GM21576 (cell line): ENCODE data around the gene GSDMA.
"Not testable (repeated sequence)": the region's sequence is repeated elsewhere in the genome, so short reads cannot be mapped to it uniquely, and the experiment has no call there.

Experiments
- ATAC-seq: cut with Tn5 transposase; IDR thresholded peaks from one replicate; pipeline ENCODE4 v1.9.1; 2021; ENCODE audit warnings: mild to moderate bottlenecking, moderate library complexity; ENCODE audit not compliant: unreplicated experiment

GSDMA gene

DNA sequence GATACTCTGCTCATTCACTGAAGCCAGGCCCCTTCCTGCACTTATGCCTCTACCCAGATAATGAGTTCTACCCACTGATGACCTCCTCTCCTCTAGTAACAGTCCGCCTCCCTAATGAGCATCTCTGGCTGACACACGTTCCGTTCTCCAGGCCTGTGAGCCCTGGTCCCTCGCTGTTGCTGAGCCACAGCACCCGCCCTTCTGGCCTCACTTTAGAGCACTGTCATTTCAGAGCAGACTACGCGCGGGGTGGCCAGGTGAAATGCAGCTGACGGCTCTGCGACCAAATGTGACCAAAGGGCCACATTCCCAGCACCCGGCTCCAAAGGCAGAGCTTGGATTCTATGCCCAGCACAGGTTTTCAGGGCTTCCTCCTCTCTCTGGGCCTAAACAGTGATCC is 31.6 kb downstream of the GSDMA start:
- ATAC-seq: no peak

- no peak for ATAC-seq
Observed at GRCh38 chr17:39995438-39995837, 32.6 kb downstream of the GSDMA start.

GRCh38 chr17:39996162-39996561 is 33.4 kb downstream of the GSDMA start:
- ATAC-seq: no peak

- ATAC-seq: no peak
Observed at GRCh38 chr17:39996800-39997199, 34.0 kb downstream of the GSDMA start.

GRCh38 chr17:39997543-39997942 is 34.7 kb downstream of the GSDMA start:
- ATAC-seq: no peak

- ATAC-seq: no peak
Observed at GRCh38 chr17:39999067-39999466, 36.3 kb downstream of the GSDMA start.

- no peak for ATAC-seq
Observed at GRCh38 chr17:40000161-40000560, 37.4 kb downstream of the GSDMA start.

GRCh38 chr17:40001335-40001734 is 38.5 kb downstream of the GSDMA start:
- not testable (repeated sequence) for ATAC-seq

GRCh38 chr17:40004072-40004471 is 41.3 kb downstream of the GSDMA start:
- ATAC-seq: no peak

DNA sequence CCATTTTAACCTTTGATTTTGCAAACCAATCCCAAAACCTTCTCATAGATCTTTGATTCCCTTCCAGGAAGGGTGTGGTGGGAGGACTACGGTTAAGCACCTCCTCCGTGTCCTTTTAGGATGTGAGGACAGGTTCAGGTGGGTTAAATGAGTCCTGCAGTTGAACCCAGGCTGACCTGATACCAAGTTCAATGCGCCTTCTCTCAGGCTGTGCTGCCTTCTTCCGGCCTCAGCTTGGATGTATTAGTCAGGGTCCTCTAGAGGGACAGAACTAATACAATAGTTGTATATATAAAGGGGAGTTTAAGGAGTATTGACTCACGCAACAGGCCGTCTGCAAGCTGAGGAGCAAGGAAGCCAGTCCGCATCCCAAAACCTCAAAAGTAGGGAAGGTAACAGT is 41.9 kb downstream of the GSDMA start:
- no peak for ATAC-seq

GRCh38 chr17:40005520-40005919 is 42.7 kb downstream of the GSDMA start:
- ATAC-seq: no peak

DNA sequence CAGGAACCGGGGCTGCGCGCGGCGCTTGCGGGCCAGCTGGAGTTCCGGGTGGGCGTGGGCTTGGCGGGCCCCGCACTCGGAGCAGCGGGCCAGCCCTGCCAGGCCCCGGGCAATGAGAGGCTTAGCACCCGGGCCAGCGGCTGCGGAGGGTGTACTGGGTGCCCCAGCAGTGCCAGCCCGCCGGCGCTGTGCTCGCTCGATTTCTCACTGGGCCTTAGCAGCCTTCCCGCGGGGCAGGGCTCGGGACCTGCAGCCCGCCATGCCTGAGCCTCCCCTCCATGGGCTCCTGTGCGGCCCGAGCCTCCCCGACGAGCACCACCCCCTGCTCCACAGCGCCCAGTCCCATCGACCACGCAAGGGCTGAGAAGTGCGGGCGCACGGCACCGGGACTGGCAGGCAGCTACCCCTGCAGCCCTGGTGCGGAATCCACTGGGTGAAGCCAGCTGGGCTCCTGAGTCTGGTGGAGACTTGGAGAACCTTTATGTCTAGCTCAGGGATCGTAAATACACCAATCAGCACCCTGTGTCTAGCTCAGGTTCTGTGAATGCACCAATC is 48.2 kb downstream of the GSDMA start:
- not testable (repeated sequence) for ATAC-seq

GRCh38 chr17:40012017-40012647 is 49.3 kb downstream of the GSDMA start:
- ATAC-seq: not testable (repeated sequence)

GRCh38 chr17:40014375-40014980 is 51.7 kb downstream of the GSDMA start:
- ATAC-seq: no peak

- ATAC-seq: no peak
Observed at GRCh38 chr17:40015005-40015997, 52.5 kb downstream of the GSDMA start, which contains the start of gene CSF3. CSF3 (plus strand) TSS chr17:40015440; CDS start chr17:40015475, 35 bp downstream.

DNA sequence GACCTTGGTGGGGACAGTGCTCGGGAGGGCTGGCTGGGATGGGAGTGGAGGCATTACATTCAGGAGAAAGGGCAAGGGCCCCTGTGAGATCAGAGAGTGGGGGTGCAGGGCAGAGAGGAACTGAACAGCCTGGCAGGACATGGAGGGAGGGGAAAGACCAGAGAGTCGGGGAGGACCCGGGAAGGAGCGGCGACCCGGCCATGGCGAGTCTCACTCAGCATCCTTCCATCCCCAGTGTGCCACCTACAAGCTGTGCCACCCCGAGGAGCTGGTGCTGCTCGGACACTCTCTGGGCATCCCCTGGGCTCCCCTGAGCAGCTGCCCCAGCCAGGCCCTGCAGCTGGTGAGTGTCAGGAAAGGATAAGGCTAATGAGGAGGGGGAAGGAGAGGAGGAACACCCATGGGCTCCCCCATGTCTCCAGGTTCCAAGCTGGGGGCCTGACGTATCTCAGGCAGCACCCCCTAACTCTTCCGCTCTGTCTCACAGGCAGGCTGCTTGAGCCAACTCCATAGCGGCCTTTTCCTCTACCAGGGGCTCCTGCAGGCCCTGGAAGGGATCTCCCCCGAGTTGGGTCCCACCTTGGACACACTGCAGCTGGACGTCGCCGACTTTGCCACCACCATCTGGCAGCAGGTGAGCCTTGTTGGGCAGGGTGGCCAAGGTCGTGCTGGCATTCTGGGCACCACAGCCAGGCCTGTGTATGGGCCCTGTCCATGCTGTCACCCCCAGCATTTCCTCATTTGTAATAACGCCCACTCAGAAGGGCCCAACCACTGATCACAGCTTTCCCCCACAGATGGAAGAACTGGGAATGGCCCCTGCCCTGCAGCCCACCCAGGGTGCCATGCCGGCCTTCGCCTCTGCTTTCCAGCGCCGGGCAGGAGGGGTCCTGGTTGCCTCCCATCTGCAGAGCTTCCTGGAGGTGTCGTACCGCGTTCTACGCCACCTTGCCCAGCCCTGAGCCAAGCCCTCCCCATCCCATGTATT is 53.5 kb downstream of the GSDMA start:
- ATAC-seq: no peak

- ATAC-seq: no peak
Observed at GRCh38 chr17:40017422-40018080, 54.7 kb downstream of the GSDMA start.

DNA sequence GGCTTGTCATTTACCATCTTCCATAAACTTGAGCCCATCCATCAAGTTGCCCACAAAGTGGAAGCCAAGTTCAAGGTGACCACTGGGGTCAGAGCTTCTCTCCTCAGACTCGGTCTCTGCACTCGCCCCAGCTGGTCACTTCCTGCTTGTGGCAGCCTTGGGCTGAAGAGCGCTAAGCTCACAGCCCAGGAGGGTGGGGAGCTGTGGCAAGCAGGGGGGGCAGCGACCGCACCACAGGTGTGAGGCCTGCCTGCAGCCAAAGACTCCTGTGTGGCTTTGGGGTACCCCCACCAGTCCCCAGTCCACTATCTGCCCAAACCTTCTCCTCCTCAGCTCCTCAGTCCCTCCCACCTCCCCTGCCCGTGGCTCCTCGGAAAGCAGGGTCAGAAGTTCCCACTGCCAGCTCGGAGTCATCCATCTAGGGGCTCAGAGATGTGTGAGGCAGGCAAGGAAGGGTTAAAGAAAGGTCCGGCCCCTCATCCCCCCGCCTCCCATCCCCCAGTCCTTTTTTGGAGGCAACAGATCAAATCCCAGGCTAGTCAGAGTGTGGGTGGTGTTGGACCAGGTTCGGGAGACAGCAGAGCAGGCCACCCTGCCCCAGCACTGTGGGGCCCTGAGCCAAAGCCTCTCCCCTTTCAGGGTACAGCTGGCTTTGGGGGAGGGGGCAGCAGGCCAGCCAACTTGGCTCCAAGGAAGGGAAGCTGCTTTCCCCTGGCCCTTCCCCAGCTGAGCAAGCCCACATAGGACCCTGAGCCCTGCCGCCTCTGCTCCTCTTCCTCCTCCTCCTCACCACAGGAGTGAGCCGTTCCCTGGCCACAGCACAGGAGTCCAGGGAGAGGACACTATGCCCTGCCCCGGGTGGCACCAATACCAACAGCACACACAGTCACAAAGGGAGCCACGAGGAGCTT is 55.7 kb downstream of the GSDMA start:
- ATAC-seq: no peak
